IMR-90 (cell line): Measurements from ENCODE around the gene SLC38A9. TPM values are rescaled to one million over a fixed set of nuclear protein-coding genes. Genes with fewer than 3 reads are reported as not detected.

ENCODE experiments used
- ATAC-seq: fragments of 200-7000 bp; cut with Tn5 transposase; 2 replicates; pipeline ENCODE4 v1.9.1; 2020; ENCODE audit warnings: low read depth, mild to moderate bottlenecking, moderate library complexity
- BruUV-seq: library from RNA; stranded (reverse); fragments of 400-500 nt; replicated peaks from 2 replicates; lab custom pipeline; 2021; lab: Mats Ljungman, UMichigan
- CTCF ChIA-PET: fragments of 300-600 bp; formaldehyde crosslinking; extraction: SDS; loops from one replicate; lab custom pipeline; 2021; ENCODE audit warnings: antibody characterized with exemption; lab: Yijun Ruan, JAX
- POLR2A ChIA-PET: fragments of 300-600 bp; sonication (Branson Sonifier 250); formaldehyde crosslinking; loops from one replicate; lab custom pipeline; 2022; ENCODE audit warnings: antibody characterized with exemption; ENCODE audit not compliant: unreplicated experiment; lab: Charles Lee
- DNase-seq: peaks from one replicate; pipeline ENCODE4 v3.0.0; 2013
- H2AFZ ChIP-seq: replicated peaks from 2 replicates; pipeline ENCODE3; 2013; ENCODE audit warnings: low read length, mild to moderate bottlenecking; ENCODE audit not compliant: poor library complexity
- H2AK5ac ChIP-seq: 2 replicates; pipeline ENCODE4 v1.6.1; 2013; ENCODE audit warnings: low read depth, low read length, inconsistent platforms
- H2AK9ac ChIP-seq: replicated peaks from 2 replicates; pipeline ENCODE3; 2013; ENCODE audit warnings: mild to moderate bottlenecking, low read depth, low read length, moderate library complexity; ENCODE audit not compliant: poor library complexity
- H2BK120ac ChIP-seq: 2 replicates; pipeline ENCODE4 v1.6.1; 2013; ENCODE audit warnings: low read depth, low read length, inconsistent platforms
- H2BK15ac ChIP-seq: 3 replicates; pipeline ENCODE4 v1.6.1; 2013; ENCODE audit warnings: low read depth, low read length, inconsistent platforms
- H2BK20ac ChIP-seq: 2 replicates; pipeline ENCODE4 v1.6.1; 2013; ENCODE audit warnings: low read depth, mild to moderate bottlenecking, inconsistent platforms, low read length, moderate library complexity
- H2BK5ac ChIP-seq: 2 replicates; pipeline ENCODE4 v1.6.1; 2013; ENCODE audit warnings: mild to moderate bottlenecking, low read depth, low read length, inconsistent platforms; ENCODE audit not compliant: poor library complexity, severe bottlenecking
- H3K14ac ChIP-seq: replicated peaks from 2 replicates; pipeline ENCODE4 v1.6.1; 2013; ENCODE audit warnings: low read depth, low read length, inconsistent platforms
- H3K18ac ChIP-seq: 2 replicates; pipeline ENCODE4 v1.6.1; 2013; ENCODE audit warnings: low read depth, low read length, control low read depth
- H3K23ac ChIP-seq: 2 replicates; pipeline ENCODE4 v1.6.1; 2013; ENCODE audit warnings: low read depth, low read length, inconsistent platforms
- H3K27ac ChIP-seq: 2 replicates; pipeline ENCODE4 v1.5.1; 2013; ENCODE audit warnings: mild to moderate bottlenecking, control low read depth, low read length; ENCODE audit not compliant: insufficient read depth
- H3K27me3 ChIP-seq: 2 replicates; pipeline ENCODE4 v1.6.1; 2013; ENCODE audit warnings: low read length; ENCODE audit not compliant: control insufficient read depth, insufficient read depth
- H3K36me3 ChIP-seq: 2 replicates; pipeline ENCODE4 v1.6.1; 2013; ENCODE audit warnings: low read length, mixed read lengths; ENCODE audit not compliant: control insufficient read depth, insufficient read depth
- H3K4ac ChIP-seq: 2 replicates; pipeline ENCODE4 v1.6.1; 2013; ENCODE audit warnings: low read depth, low read length, inconsistent platforms
- H3K4me1 ChIP-seq: 2 replicates; pipeline ENCODE4 v1.6.1; 2013; ENCODE audit warnings: low read length, mixed read lengths; ENCODE audit not compliant: control insufficient read depth, insufficient read depth
- H3K4me2 ChIP-seq: 2 replicates; pipeline ENCODE4 v1.6.1; 2013; ENCODE audit warnings: low read depth, mild to moderate bottlenecking, control low read depth, low read length, moderate library complexity
- H3K4me3 ChIP-seq: 2 replicates; pipeline ENCODE4 v1.5.1; 2013; ENCODE audit warnings: low read depth, mild to moderate bottlenecking, control low read depth, low read length, moderate library complexity; ENCODE audit not compliant: insufficient read depth
- H3K56ac ChIP-seq: 2 replicates; pipeline ENCODE4 v1.6.1; 2013; ENCODE audit warnings: low read length, inconsistent platforms; ENCODE audit not compliant: insufficient read depth; ENCODE audit errors: extremely low read depth
- H3K79me1 ChIP-seq, 2 experiments: 2 replicates each; pipeline ENCODE4 v1.6.1; 2013; ENCODE audit warnings: low read length in 2 of 2, inconsistent platforms in 1 of 2, low read depth in 1 of 2
- H3K9ac ChIP-seq: 2 replicates; pipeline ENCODE4 v1.6.1; 2013; ENCODE audit warnings: low read depth, low read length, control low read depth
- H3K9me1 ChIP-seq: 2 replicates; pipeline ENCODE4 v1.6.1; 2013; ENCODE audit warnings: low read length, inconsistent platforms; ENCODE audit not compliant: insufficient read depth
- H3K9me3 ChIP-seq: 2 replicates; pipeline ENCODE4 v1.6.1; 2013; ENCODE audit warnings: low read length; ENCODE audit not compliant: control insufficient read depth, insufficient read depth
- H4K20me1 ChIP-seq: 2 replicates; pipeline ENCODE4 v1.6.1; 2013; ENCODE audit warnings: low read length, inconsistent platforms; ENCODE audit not compliant: insufficient read depth
- H4K5ac ChIP-seq: 2 replicates; pipeline ENCODE4 v1.6.1; 2013; ENCODE audit warnings: mild to moderate bottlenecking, low read depth, low read length, control low read depth
- H4K8ac ChIP-seq, 2 experiments: 2 replicates each; pipeline ENCODE4 v1.6.1; 2013; ENCODE audit warnings: low read depth in 2 of 2, low read length in 2 of 2, control low read depth in 1 of 2, inconsistent platforms in 1 of 2
- H4K91ac ChIP-seq: 2 replicates; pipeline ENCODE4 v1.6.1; 2013; ENCODE audit warnings: low read depth, low read length, inconsistent platforms; ENCODE audit not compliant: insufficient read depth
- CEBPB ChIP-seq: IDR thresholded peaks from 2 replicates; pipeline ENCODE4 v1.6.1; 2012; ENCODE audit warnings: low read depth, low read length, improper control_type of control experiment
- ELK1 ChIP-seq: fragments of 150-350 bp; IDR thresholded peaks from 2 replicates; pipeline ENCODE4 v1.6.1; 2016; ENCODE audit warnings: low read depth, mild to moderate bottlenecking, low read length, moderate library complexity, borderline replicate concordance
- MXI1 ChIP-seq: IDR thresholded peaks from 2 replicates; pipeline ENCODE4 v1.6.1; 2012; ENCODE audit warnings: low read depth, mild to moderate bottlenecking, low read length, moderate library complexity, borderline replicate concordance
- RFX5 ChIP-seq: IDR thresholded peaks from 2 replicates; pipeline ENCODE4 v1.8.0; 2012; ENCODE audit warnings: low read depth, mild to moderate bottlenecking, low read length, moderate library complexity
- SMC3 ChIP-seq: fragments of 150-350 bp; IDR thresholded peaks from 2 replicates; pipeline ENCODE4 v1.6.1; 2016; ENCODE audit warnings: low read depth, mild to moderate bottlenecking, antibody characterized with exemption, low read length, moderate library complexity
- WGBS, 2 experiments: methylation state at CpG; one replicate each; pipeline versions ENCODE4 v1.1.5 to v1.1.7; 2013; ENCODE audit warnings: missing lambda C conversion rate in 2 of 2; ENCODE audit not compliant: insufficient read length in 1 of 2; ENCODE audit errors: extremely low coverage in 2 of 2; 5-methylcytosine and 5-hydroxymethylcytosine counted together
- dilution Hi-C: fragments of 300-500 bp; cut with HindIII; formaldehyde crosslinking; loops from one replicate; pipeline ENCODE4 v1.14.3; 2018; ENCODE audit warnings: low sequenced_read_pairs; ENCODE audit not compliant: unreplicated experiment
- in situ Hi-C: fragments of 300-500 bp; cut with MboI; formaldehyde crosslinking; loops from 3 replicates; pipeline ENCODE4 v1.14.3; 2019; ENCODE audit warnings: low sequenced_read_pairs, inconsistent platforms, mixed read lengths
- intact Hi-C: fragments of 100-400 bp; cut with micrococcal nuclease; formaldehyde crosslinking; loops from 2 replicates; pipeline ENCODE4 v1.10.0; 2022
- polyA plus RNA-seq, 3 experiments: library from polyadenylated mRNA; depleted of rRNA; stranded (reverse); fragments of >200 nt; gene quantifications; 2 replicates each; pipeline ENCODE4 v1.2.3, GENCODE V29; 2012; ENCODE audit warnings: low replicate concordance in 1 of 3
- total RNA-seq: library from RNA; depleted of rRNA; stranded (reverse); fragments of >200 nt; gene quantifications from 2 replicates; pipeline ENCODE4 v1.2.3, GENCODE V29; 2012
- TF ChIP-seq, protein P1 (sequence below): conservative IDR thresholded peaks from 2 replicates; pipeline ENCODE4 v1.5.1; 2012; ENCODE audit warnings: mild to moderate bottlenecking, low read depth, low read length, improper control_type of control experiment

SLC38A9 gene
- total and polyA plus RNA-seq, 2 of the 4 experiments (the other 2 are of a cell fraction) = 10.5 to 24.2 TPM

- H3K79me1 ChIP-seq = peaks cover 0 to 7% of the 10 kb centered on the region in 2 experiments; a peak in 2 of 4 replicates
- H4K91ac ChIP-seq = no peak overlapping the region
- no peak overlapping the region for H3K23ac ChIP-seq
- H3K27ac ChIP-seq = no peak overlapping the region
- no peaks in the 10 kb centered on the region for H3K9me3 ChIP-seq
- ChIA-PET POLR2A (no interaction called here), CTCF (no interaction called here)
- no peak overlapping the region for H2BK20ac ChIP-seq
- no peak overlapping the region for H3K14ac ChIP-seq
- peaks cover 6% of the 10 kb centered on the region; the same call in 1 of the 2 replicates for H3K9me1 ChIP-seq
- H2AK9ac ChIP-seq = no peak overlapping the region
- no peak overlapping the region for H3K4ac ChIP-seq
- TF ChIP-seq RFX5 (no peak), CEBPB (no peak), SMC3 (no peak), ELK1 (no peak), MXI1 (no peak)
- TF ChIP-seq, protein P1, sequence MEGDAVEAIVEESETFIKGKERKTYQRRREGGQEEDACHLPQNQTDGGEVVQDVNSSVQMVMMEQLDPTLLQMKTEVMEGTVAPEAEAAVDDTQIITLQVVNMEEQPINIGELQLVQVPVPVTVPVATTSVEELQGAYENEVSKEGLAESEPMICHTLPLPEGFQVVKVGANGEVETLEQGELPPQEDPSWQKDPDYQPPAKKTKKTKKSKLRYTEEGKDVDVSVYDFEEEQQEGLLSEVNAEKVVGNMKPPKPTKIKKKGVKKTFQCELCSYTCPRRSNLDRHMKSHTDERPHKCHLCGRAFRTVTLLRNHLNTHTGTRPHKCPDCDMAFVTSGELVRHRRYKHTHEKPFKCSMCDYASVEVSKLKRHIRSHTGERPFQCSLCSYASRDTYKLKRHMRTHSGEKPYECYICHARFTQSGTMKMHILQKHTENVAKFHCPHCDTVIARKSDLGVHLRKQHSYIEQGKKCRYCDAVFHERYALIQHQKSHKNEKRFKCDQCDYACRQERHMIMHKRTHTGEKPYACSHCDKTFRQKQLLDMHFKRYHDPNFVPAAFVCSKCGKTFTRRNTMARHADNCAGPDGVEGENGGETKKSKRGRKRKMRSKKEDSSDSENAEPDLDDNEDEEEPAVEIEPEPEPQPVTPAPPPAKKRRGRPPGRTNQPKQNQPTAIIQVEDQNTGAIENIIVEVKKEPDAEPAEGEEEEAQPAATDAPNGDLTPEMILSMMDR = no peak
- H3K36me3 ChIP-seq = no peaks in the 10 kb centered on the region
- BruUV-seq = no TSS peak
- no peak overlapping the region for H3K9ac ChIP-seq
- H2AFZ ChIP-seq = no peak overlapping the region
- no peak overlapping the region for H2BK15ac ChIP-seq
- H3K56ac ChIP-seq = no peak overlapping the region
- H4K20me1 ChIP-seq = no peaks in the 10 kb centered on the region
- no peak overlapping the region for H3K18ac ChIP-seq
- H3K4me2 ChIP-seq = no peak overlapping the region
- no peak overlapping the region for H2BK120ac ChIP-seq
- DNase-seq (no peak), ATAC-seq (no peak)
- no peak overlapping the region for H3K4me3 ChIP-seq
- in situ Hi-C loops (loop anchor here (5.0 kb wide), 1 partner anchor 269 kb away; no protein-coding TSS in a partner anchor), dilution Hi-C loops (no loop called here), intact Hi-C loops (no loop called here)
- no peak overlapping the region for H2AK5ac ChIP-seq
- H3K4me1 ChIP-seq = peaks cover 2% of the 10 kb centered on the region
- H4K5ac ChIP-seq = no peak overlapping the region
- no peak overlapping the region for H2BK5ac ChIP-seq
- WGBS, 2 experiments = no CpG with 5 or more reads among the region's 1 CpG
- H3K27me3 ChIP-seq = no peaks in the 10 kb centered on the region
- H4K8ac ChIP-seq = no peak overlapping the region
These were observed 30.8 kb downstream of the SLC38A9 start for GRCh38 chr5:55681301-55681700.
